Measurements from ENCODE around the gene TRIAP1. TPM values are rescaled to one million over a fixed set of nuclear protein-coding genes. Genes with fewer than 3 reads are reported as not detected.
A peak's percentile ranks its signal among the peaks of the same experiment; 100 is the strongest.

TRIAP1 gene
- total RNA-seq, 3 donors from 2014 or later = 10.2 to 21.3 (median 13.0) TPM

- intact Hi-C loops (cut with DNase I; ENCODE audit: low total_unique reads) = no loop called here
- no peaks in the 10 kb centered on the region for H3K27me3 ChIP-seq
- no peaks in the 10 kb centered on the region for H3K36me3 ChIP-seq
- H3K9me3 ChIP-seq = no peaks in the 10 kb centered on the region
- H3K4me1 ChIP-seq = peaks cover 0 to 5% of the 10 kb centered on the region in 2 donors
- H3K4me3 ChIP-seq = no peak overlapping the region
- H3K27ac ChIP-seq = peak overlapping the region; percentile 78 to 83
- TF ChIP-seq POLR2AphosphoS5 (IDR thresholded peaks at IDR 0.05) (no peak), CTCF (IDR thresholded peaks at IDR 0.05) (no peak), POLR2A (IDR thresholded peaks at IDR 0.05) (no peak)
- DNase-seq (ENCODE audit: low spot score in 2 of 2) = no peak
Observed at GRCh38 chr12:120473807-120474615, 27.8 kb upstream of the TRIAP1 start.

- Histone ChIP-seq H3K4me1 (peaks cover 0 to 5% of the 10 kb centered on the region in 2 donors), H3K9me3 (no peaks in the 10 kb centered on the region), H3K4me3 (no peak overlapping the region), H3K27me3 (no peaks in the 10 kb centered on the region), H3K27ac (no peak overlapping the region), H3K36me3 (no peaks in the 10 kb centered on the region)
- TF ChIP-seq POLR2A (IDR thresholded peaks at IDR 0.05) = no peak
- no peak for TF ChIP-seq POLR2AphosphoS5 (IDR thresholded peaks at IDR 0.05)
- TF ChIP-seq CTCF (IDR thresholded peaks at IDR 0.05) = no peak
- intact Hi-C loops (cut with DNase I; ENCODE audit: low total_unique reads) = no loop called here
- DNase-seq (ENCODE audit: low spot score in 2 of 2) = no peak
Observed at GRCh38 chr12:120472521-120472920, 26.3 kb upstream of the TRIAP1 start.

- TF ChIP-seq POLR2AphosphoS5 (IDR thresholded peaks at IDR 0.05) = no peak
- no peak for TF ChIP-seq POLR2A (IDR thresholded peaks at IDR 0.05)
- no peak for TF ChIP-seq CTCF (IDR thresholded peaks at IDR 0.05)
Observed at GRCh38 chr12:120470150-120470784, 24.1 kb upstream of the TRIAP1 start.

GRCh38 chr12:120469450-120470149, 23.4 kb upstream of the TRIAP1 start, which contains the start of gene SRSF9:
SRSF9 (minus strand) TSS chr12:120469748; CDS start chr12:120469609, 139 bp downstream.
- peak; percentile 83 for DNase-seq (ENCODE audit: low spot score in 2 of 2)
- peak within 1 kb of the TSS; percentile 93 to 98 for H3K27ac ChIP-seq
- peaks cover 2% of the 10 kb centered on the region for H3K36me3 ChIP-seq
- peak; percentile 28 to 86 (median 66) for TF ChIP-seq CTCF (IDR thresholded peaks at IDR 0.05)
- TF ChIP-seq POLR2A (IDR thresholded peaks at IDR 0.05) = peak; percentile 57
- TF ChIP-seq POLR2AphosphoS5 (IDR thresholded peaks at IDR 0.05) = peak; percentile 50 to 80 (median 68)
- H3K4me3 ChIP-seq = peak within 1 kb of the TSS; percentile 76 to 93 (median 91)
- intact Hi-C loops (cut with DNase I; ENCODE audit: low total_unique reads) = no loop called here
- peaks cover 0 to 13% of the 10 kb centered on the region in 2 donors for H3K4me1 ChIP-seq
- H3K27me3 ChIP-seq = no peaks in the 10 kb centered on the region
- H3K9me3 ChIP-seq = no peaks in the 10 kb centered on the region

More at GRCh38 chr12:120470150-120470784, 24.1 kb upstream of the TRIAP1 start:
- Histone ChIP-seq H3K4me3 (peak overlapping the region; percentile 76 to 93 (median 91)), H3K27me3 (no peaks in the 10 kb centered on the region), H3K4me1 (peaks cover 0 to 13% of the 10 kb centered on the region in 2 donors), H3K27ac (peak overlapping the region; percentile 93 to 98), H3K36me3 (no peaks in the 10 kb centered on the region), H3K9me3 (no peaks in the 10 kb centered on the region)
- intact Hi-C loops (cut with DNase I; ENCODE audit: low total_unique reads) = no loop called here
- no peak for DNase-seq (ENCODE audit: low spot score in 2 of 2)
